SK-N-SH treated with all-trans-retinoic acid at 6 μM for 48 hours (cell line): ENCODE data around the gene BAIAP2L1.

Experiments
- ARNTL ChIP-seq: fragments of 450-650 bp; formaldehyde crosslinking; IDR thresholded peaks from 2 replicates; pipeline ENCODE4 v1.5.0; 2020; ENCODE audit warnings: low read depth, mild to moderate bottlenecking, moderate library complexity, borderline replicate concordance
- GLIS3 ChIP-seq: fragments of 250-450 bp; sonication (Bioruptor Pico); IDR thresholded peaks from 2 replicates; pipeline ENCODE4 v1.5.0; 2020; ENCODE audit warnings: mild to moderate bottlenecking, moderate library complexity
- TF ChIP-seq, protein P1 (sequence below): fragments of 250-450 bp; sonication (Bioruptor Pico); IDR thresholded peaks from 2 replicates; pipeline ENCODE4 v1.8.0; 2020; ENCODE audit warnings: mild to moderate bottlenecking, moderate library complexity, borderline replicate concordance
- TF ChIP-seq, protein P2 (sequence below): fragments of 250-450 bp; sonication (Bioruptor Pico); IDR thresholded peaks from 2 replicates; pipeline ENCODE4 v1.5.1; 2020; ENCODE audit warnings: low read depth, mild to moderate bottlenecking, moderate library complexity

DNA sequence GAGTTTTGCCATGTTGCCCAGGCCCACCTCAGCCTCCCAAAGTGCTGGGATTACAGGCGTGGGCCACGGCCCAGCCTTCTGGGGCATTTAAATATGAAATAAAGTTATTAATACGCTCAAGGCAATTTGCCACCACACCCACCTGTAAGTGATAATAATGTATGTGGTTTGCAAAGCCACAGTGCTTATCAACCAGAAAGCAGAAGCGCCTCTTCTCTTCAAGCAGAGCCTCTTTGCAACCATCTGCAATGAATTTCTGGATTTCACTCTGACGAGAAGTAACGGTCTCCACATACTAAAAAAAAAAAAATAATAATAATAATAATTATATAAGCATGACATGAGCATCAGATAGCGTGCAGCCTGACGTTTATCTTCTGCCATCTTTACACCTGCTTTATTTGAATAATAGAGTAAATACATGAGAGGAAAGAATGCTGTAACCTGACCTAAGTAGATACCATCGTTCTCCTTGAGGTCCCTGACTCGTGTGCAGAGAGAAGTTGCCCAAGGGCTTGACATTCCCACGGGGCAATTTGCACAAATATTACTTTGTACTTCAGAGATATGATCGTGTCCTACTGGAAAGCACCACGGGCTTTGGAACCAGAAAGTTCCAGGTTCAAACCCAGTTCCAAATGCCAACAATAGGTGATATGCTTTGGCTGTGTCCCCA, 85.4 kb downstream of the BAIAP2L1 start:
- TF ChIP-seq, protein P1, sequence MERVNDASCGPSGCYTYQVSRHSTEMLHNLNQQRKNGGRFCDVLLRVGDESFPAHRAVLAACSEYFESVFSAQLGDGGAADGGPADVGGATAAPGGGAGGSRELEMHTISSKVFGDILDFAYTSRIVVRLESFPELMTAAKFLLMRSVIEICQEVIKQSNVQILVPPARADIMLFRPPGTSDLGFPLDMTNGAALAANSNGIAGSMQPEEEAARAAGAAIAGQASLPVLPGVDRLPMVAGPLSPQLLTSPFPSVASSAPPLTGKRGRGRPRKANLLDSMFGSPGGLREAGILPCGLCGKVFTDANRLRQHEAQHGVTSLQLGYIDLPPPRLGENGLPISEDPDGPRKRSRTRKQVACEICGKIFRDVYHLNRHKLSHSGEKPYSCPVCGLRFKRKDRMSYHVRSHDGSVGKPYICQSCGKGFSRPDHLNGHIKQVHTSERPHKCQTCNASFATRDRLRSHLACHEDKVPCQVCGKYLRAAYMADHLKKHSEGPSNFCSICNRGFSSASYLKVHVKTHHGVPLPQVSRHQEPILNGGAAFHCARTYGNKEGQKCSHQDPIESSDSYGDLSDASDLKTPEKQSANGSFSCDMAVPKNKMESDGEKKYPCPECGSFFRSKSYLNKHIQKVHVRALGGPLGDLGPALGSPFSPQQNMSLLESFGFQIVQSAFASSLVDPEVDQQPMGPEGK (CRISPR knock-in tag) = no peak
- no peak for TF ChIP-seq ARNTL (CRISPR knock-in tag)
- TF ChIP-seq GLIS3 (CRISPR knock-in tag) = no peak
- TF ChIP-seq, protein P2, sequence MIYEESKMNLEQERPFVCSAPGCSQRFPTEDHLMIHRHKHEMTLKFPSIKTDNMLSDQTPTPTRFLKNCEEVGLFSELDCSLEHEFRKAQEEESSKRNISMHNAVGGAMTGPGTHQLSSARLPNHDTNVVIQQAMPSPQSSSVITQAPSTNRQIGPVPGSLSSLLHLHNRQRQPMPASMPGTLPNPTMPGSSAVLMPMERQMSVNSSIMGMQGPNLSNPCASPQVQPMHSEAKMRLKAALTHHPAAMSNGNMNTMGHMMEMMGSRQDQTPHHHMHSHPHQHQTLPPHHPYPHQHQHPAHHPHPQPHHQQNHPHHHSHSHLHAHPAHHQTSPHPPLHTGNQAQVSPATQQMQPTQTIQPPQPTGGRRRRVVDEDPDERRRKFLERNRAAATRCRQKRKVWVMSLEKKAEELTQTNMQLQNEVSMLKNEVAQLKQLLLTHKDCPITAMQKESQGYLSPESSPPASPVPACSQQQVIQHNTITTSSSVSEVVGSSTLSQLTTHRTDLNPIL (CRISPR knock-in tag) = no peak
